Epithelial cell of prostate (primary cell): ENCODE data around the gene MYH7.
"Not testable (repeated sequence)": the region's sequence is repeated elsewhere in the genome, so short reads cannot be mapped to it uniquely, and the experiment has no call there.

Experiments
- DNase-seq: peaks from one replicate; pipeline ENCODE4 v3.0.0-alpha.2; 2011; ENCODE audit warnings: low read depth, low spot score
- H3K27ac ChIP-seq: fragments of 450-650 bp; 2 replicates; pipeline ENCODE4 v1.5.1; 2017; ENCODE audit warnings: mild to moderate bottlenecking

MYH7 gene

DNA sequence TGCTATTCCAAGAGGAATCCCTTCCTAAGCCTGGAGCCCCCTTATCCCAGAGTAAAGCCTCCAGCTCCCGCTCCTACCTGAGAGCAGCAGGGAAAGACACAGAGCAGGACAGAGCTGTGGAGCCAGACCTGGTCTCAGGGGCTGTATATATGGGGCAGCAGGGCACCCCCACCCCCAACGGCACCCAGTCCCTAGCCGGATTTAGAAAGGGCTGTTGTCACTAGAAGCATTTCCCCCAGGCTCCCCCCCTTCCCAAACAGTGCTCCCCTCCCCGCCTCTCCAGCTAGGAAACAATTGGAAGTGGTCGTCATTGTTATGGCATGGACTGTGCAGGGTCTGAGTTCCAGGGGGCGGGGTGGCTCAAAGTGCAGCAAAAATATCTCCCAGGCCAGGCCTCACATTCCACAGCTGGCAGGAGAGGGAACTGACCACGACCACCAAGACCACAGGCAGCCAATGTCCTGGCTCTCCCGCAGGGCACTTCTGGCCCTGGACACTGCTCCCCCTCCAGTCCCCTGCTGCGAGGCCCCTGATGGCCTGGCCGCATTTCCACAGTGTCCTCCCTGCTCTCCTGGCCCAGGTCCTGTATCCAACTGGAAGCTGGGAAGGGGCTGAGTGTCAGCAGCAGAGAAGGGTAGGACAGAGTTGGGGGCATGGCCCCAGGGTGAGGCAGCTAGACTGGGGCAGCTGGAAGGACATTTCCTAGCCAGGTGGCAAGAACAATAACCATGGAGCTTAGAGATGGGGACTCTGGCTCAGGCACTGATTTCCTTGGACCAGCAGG is at the start of gene MYH7:
TSS of gene MYH7 (minus strand) at position 118 of the 784 bp plus-strand sequence. CDS start 1,928 bp downstream, outside the sequence.
- H3K27ac ChIP-seq: no peak within 1 kb of the TSS
- DNase-seq: no peak

DNA sequence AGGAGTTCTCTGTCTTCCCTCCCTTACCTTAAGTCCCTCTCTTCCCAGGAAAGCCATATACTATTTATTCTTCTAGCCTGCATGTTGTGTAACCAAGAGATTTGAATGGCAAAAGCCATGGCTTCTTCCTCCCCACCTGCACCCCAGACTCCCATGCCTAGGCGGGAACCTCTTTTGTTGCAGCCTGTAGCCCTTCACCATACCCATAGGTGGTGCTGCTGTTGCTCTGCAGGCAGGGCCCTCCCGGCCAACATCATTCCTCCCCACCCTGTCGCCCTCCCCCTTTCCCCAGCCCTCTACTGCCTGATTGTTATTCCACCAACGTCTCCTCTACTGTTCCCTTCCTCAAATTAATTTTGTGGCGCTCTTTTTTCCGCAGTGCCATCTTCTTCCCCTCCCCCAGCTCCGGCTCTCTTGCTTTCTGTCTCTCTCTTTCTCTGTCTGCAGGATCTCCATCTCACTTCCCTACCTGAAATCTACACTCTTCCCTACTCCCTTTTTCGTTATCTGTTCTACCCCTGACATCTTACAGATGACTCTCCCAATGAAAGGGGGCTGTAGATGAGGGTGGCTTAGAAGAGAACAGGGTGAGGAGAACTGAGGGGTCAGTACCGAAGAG is 47.9 kb upstream of the MYH7 start:
- no peak for DNase-seq
- no peak overlapping the region for H3K27ac ChIP-seq

GRCh38 chr14:23482823-23483148 is 47.3 kb upstream of the MYH7 start:
- DNase-seq: no peak
- no peak overlapping the region for H3K27ac ChIP-seq

GRCh38 chr14:23481979-23482822 is 46.7 kb upstream of the MYH7 start:
- H3K27ac ChIP-seq: no peak overlapping the region
- no peak for DNase-seq

DNA sequence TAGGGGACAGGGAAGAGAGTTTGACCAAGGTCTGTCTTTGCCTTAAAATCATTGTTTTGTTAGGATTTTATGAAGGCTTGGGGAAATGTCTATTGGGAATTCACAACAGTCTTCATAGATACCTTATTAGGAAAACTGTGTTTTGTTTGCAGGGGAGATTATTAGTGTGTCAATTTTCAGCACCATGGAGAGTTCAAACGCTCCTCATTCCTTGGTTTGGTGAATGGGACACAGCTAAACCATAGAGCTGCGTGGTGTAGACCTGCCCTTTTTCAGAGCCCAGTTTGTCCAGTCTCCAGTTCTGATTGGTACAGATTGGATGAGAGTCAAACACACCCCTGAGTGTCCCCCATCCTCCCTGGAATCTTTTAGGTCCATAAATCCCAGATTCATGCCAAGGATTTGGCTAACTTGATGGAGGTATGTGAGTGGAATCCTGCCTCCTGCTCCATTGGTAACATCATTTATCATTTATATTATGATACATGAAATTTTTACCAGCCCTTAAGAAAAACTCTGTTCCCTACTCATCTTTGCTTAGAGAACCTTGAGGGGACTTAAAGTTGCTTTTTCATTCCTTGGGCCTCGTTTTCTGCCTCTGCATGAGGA is 46.0 kb upstream of the MYH7 start:
- DNase-seq: no peak
- H3K27ac ChIP-seq: no peak overlapping the region

DNA sequence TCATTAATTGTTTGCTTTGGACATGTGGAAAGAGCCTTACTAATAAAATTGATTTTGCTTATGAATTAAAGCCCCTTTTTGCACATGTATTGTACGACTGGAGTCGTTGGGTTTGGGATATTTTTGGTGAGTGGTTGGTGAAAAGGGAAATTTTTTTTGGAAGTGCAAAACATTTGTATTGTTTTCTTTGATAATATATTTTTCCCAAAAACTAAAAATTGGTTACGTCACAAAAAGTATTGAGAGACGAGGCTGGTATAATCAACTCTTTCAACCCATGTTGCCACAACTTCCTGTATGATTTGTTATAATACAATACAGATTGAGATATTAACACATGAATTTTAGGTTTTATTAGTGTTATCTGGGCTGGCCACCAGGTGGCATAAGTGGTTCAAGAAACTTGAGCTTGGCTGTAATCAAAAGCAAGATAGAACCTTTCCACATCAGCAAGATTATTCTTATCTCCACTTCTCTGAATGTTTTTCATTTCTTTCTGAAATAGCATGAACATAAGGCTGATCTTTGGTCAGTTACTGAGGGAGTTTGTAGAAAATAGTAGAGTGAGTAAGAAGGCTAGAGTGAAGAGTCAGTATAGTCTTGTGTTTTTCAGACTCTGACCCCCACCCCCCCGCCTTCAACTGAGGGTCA is 42.8 kb upstream of the MYH7 start:
- no peak overlapping the region for H3K27ac ChIP-seq
- no peak for DNase-seq

DNA sequence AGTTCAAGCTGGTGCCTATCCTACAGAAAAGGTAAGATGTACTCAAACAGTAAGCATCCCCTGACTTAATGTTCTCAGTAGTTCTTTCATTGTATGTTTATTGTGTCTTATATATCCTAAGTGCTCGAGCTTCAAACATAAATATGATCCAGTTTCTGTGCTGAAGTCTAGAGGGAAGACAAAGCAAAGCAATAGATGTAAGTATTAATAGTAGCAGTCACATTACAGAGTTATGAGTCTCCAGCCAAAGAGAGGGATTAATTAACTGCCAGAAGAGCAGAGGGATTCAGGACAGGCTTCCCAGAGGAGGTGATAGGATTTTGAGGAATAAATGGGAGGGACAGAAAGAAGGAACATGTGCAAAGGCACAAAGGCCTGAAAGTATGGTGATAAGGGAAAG is 35.5 kb upstream of the MYH7 start:
- H3K27ac ChIP-seq: no peak overlapping the region
- DNase-seq: no peak

- H3K27ac ChIP-seq: peak overlapping the region; percentile 51
- no peak for DNase-seq
These were observed 34.5 kb upstream of the MYH7 start for GRCh38 chr14:23469906-23470403.

DNA sequence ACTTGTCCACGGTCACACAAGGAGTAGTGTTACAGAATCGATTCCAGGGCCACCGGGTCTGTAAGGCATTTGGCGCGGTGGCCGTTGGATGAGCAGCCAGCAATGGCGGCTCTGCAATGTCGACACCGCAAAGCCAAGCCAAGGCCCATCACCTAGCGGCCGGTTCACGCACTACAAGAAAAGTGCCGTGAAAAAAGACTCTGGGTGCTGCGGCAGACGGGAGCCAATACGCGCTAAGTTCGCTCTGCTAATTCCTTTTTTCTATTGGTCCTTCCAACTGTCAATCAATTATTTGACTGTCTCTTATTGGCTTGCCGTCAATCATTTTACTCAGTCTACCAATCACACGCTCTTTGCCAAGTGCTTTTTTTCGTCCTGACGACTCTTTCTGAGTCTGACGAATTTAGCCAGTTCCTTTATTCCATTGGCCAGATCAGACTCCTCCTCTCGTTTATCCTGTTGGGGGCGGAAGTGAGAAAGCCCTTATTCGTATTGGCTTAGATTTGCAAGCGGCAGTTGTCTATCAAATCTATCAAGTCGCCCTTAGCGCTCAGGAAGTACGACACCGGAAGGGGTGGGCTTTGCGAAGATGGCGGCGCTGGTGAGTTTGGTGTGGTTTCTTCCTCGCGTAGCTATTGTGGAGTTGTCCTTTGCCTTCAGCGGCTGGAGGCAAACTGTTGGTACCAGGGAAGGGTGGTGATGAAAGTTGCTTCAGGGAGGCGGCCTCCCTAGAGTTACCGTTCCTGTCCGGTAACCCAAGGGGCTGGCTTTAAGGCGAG is 33.9 kb upstream of the MYH7 start, which contains the start of gene NGDN:
TSS of gene NGDN (plus strand) at position 577 of the 779 bp plus-strand sequence. CDS start at position 590, 13 bp downstream.
- H3K27ac ChIP-seq: peak within 1 kb of the TSS; percentile 51
- DNase-seq: peak; percentile 100

GRCh38 chr14:23468704-23469126 is 33.3 kb upstream of the MYH7 start:
- peak overlapping the region; percentile 51 for H3K27ac ChIP-seq

DNA sequence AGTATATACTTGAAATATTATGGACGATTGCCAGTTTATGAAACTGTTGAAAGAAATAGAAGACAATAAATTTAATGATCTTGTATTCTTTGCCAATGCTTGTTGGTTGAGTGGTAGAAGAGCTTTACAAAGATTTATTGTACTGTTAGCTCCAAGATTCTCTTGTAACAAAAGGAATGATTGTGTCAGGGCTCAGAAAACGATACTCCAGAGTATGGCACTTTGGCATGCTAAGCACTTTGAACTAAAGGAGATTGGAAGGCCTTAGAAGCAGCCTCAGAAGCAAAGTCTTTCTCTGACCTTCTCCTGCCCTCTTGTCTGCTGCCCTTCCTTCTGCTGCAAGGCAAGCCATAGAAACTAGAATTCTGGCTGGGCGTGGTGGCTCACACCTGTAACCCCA is 29.8 kb upstream of the MYH7 start:
- H3K27ac ChIP-seq: no peak overlapping the region
- no peak for DNase-seq

More at GRCh38 chr14:23468704-23469126, 33.3 kb upstream of the MYH7 start:
- no peak for DNase-seq

DNA sequence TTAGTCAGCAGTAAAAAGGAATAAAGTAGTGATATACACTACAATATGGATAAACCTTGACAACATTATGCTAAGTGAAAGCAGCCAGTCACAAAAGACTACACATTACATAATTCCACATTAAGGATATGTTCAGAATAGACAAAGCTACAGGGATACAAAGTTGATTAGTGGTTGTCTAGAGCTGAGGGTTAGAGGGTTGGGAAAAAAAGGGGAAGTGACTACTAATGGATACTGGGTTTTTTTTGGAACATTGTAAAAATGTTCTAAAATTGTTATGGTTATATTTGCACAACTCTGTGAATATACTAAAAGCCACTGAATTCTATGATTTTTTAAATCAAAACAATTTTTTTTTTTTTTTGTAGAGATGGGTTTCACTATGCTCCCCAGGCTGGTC is 29.2 kb upstream of the MYH7 start:
- no peak for DNase-seq
- H3K27ac ChIP-seq: no peak overlapping the region

DNA sequence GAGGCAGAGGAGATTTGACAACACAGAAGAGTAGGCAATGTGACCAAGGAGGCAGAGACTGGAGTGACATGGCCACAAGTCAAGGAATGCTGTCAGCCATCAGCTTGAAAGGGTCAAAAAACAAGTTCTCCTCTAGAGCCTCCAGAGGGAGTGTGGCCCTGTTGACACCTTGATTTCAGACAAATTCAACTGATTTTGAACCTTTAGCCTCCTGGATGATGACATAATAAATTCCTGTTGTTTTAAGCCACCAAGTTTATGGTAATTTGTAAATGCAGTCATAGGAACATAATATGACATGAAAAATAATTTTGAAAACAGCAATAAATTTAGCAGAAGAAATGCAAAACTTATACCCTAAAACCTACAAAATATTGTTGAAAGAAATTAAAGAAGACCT is 25.5 kb upstream of the MYH7 start:
- no peak for DNase-seq

GRCh38 chr14:23457587-23458445 is 22.4 kb upstream of the MYH7 start:
- no peak overlapping the region for H3K27ac ChIP-seq
- no peak for DNase-seq

More for the DNA sequence above, 25.5 kb upstream of the MYH7 start:
- no peak overlapping the region for H3K27ac ChIP-seq

DNA sequence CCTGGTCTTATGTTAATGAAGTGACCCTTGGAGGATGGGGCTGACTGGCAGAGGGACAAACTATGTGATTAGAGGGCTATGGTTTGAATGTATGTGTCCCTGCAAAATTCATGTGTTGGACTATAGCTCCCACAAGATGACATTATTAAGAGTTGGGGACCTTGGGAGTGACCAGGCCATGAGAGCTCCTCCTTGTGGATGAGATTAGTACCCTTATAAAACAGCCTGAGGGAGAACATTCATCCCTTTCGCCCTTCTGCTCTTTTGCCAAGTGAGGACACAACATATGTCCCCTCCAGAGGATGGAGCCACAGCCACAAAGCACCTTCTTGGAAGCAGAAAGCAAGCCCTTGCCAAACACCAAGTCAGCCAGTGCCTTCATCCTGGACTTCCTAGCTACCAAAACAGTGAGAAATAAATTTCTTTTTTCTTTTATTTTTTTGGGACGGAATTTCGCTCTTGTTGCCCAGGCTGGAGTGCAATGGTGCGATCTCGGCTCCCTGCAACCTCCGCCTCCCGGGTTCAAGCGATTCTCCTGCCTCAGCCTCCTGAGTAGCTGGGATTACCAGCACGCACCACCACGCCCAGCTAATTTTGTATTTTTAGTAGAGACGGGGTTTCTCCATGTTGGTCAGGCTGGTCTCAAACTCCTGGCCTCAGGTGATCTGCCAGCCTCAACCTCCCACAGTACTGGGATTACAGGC is 21.6 kb upstream of the MYH7 start:
- H3K27ac ChIP-seq, DNase-seq: not testable (repeated sequence)

DNA sequence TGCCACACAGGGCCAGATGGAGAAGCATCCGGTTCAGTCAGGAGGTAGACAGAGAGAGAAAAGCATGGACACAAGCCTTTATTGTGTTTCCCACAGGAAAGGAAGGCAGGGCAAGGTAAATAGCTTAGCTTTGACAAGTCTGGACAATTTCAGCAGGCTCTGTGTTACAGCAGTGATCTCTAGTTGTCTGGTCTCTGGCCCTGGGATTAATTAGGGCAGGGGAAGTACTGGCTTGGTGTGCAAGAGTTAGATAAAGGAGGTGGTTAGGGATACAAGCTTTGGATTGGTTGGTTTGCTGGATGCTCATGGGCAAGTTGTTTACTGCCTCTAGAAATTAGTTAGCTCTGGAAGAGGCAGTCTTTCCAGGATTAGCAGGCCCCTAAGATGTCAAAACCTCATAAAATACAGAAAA is 19.0 kb upstream of the MYH7 start:
- H3K27ac ChIP-seq: peak overlapping the region; percentile 68
- DNase-seq: peak; percentile 58

DNA sequence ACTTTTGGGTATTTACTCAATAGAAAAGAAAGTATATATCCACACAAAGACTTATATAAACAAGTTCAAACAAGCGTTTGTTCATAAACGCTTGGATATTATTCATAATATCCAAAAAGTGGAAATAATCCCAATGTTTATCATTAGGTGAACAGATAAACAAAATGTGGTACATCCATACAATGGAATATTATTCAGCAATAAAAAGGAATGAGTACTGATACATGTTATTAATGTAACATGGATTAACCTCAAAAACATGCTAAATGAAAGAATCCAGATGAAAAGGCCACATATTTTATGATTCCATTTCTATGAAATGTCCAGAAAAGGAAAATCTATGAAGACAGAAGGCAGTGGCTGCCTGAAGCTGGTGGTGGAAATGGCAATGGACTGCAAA is 16.8 kb upstream of the MYH7 start:
- no peak overlapping the region for H3K27ac ChIP-seq
- no peak for DNase-seq
